Ovary (tissue), 3 donors: ENCODE measurements around the gene ERG28.

Experiments
- CTCF ChIP-seq, 3 donors: fragments of 450-650 bp in 2 of 3; fragments of 200-600 bp in 1 of 3; IDR thresholded peaks; one replicate each; pipeline versions ENCODE4 v1.5.1 to v1.8.0; 2016 to 2022; ENCODE audit warnings: antibody characterized with exemption in 3 of 3, mild to moderate bottlenecking in 1 of 3
- POLR2A ChIP-seq: fragments of 450-650 bp; IDR thresholded peaks from one replicate; pipeline ENCODE4 v1.6.1; 2017; ENCODE audit warnings: antibody characterized with exemption, mild to moderate bottlenecking, moderate library complexity
- donor health status: DM: no; HTN: no; CAD: no.

GRCh38 chr14:75646762-75647161, 13.9 kb downstream of the ERG28 start:
- no peak for TF ChIP-seq POLR2A
- TF ChIP-seq CTCF (IDR thresholded peaks at IDR 0.05): no peak
